ENCODE measurements around the gene SPINK9. TPM values are rescaled to one million over a fixed set of nuclear protein-coding genes. Genes with fewer than 3 reads are reported as not detected.

SPINK9 gene
- total RNA-seq, 2 experiments from 2014 or later, result not detected

DNA sequence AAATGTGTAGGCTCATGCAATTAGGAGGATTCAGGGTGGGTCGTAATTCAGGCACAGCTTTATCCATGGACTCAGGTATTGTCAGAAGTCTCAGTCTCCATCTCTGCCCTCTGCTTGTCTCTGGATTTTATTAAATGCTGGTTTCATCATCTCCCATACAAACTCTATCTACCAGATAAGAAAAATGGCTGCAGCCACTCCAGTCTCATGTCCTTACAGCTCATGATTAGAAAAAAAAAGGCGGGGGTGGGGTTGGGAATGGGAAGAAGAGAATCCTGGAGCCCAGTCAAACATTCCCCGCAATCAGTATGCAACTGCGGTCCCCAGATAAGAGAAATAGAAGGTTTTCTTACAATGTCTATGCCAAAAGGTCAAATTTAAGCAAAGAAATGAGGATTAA, 40.8 kb downstream of the SPINK9 start:
- Mint-ChIP-seq H3K27ac (no peak overlapping the region), H3K9me3 (peaks cover 11% of the 10 kb centered on the region), H3K4me3 (no peak overlapping the region), H3K27me3 (no peaks in the 10 kb centered on the region), H3K36me3 (ENCODE audit: low read depth) (peaks cover 24% of the 10 kb centered on the region), H3K4me1 (ENCODE audit: low read depth) (peaks cover 8% of the 10 kb centered on the region)
- ChIA-PET CTCF (interaction anchor here (2.8 kb wide), 1 partner anchor 197 kb away, joined by 16 read pairs; no protein-coding TSS in a partner anchor), POLR2A (no interaction called here)
- ATAC-seq (no peak), DNase-seq (no peak)
- TF ChIP-seq, protein P1, sequence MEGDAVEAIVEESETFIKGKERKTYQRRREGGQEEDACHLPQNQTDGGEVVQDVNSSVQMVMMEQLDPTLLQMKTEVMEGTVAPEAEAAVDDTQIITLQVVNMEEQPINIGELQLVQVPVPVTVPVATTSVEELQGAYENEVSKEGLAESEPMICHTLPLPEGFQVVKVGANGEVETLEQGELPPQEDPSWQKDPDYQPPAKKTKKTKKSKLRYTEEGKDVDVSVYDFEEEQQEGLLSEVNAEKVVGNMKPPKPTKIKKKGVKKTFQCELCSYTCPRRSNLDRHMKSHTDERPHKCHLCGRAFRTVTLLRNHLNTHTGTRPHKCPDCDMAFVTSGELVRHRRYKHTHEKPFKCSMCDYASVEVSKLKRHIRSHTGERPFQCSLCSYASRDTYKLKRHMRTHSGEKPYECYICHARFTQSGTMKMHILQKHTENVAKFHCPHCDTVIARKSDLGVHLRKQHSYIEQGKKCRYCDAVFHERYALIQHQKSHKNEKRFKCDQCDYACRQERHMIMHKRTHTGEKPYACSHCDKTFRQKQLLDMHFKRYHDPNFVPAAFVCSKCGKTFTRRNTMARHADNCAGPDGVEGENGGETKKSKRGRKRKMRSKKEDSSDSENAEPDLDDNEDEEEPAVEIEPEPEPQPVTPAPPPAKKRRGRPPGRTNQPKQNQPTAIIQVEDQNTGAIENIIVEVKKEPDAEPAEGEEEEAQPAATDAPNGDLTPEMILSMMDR (IDR thresholded peaks at IDR 0.05), result no peak
- intact Hi-C loops (cut with micrococcal nuclease), result no loop called here

DNA sequence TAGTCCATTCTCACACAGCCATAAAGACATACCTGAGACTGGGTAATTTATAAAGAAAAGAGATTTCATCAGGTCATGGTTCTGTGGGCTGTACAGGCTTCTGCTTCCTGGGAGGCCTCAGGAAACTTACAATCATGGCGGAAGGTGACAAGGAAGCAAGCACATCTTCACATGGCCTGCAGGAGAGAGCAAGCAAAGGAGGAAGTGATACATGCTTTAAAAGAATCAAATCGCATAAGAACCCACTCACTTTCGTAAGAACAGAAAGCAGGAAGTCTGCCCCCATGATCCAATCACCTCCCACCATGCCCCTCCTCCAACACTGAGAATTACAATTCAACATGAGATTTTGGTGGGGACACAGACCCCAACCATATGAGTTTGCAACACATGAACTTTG, 43.3 kb downstream of the SPINK9 start:
- no peaks in the 10 kb centered on the region for H3K27me3 Mint-ChIP-seq
- DNase-seq (peak; percentile 18), ATAC-seq (no peak)
- ChIA-PET POLR2A (no interaction called here), CTCF (no interaction called here)
- peaks cover 18% of the 10 kb centered on the region for H3K4me1 Mint-ChIP-seq (ENCODE audit: low read depth)
- H3K4me3 Mint-ChIP-seq, result no peak overlapping the region
- intact Hi-C loops (cut with micrococcal nuclease), result no loop called here
- peaks cover 11% of the 10 kb centered on the region for H3K9me3 Mint-ChIP-seq
- H3K36me3 Mint-ChIP-seq (ENCODE audit: low read depth), result peaks cover 22% of the 10 kb centered on the region
- TF ChIP-seq, protein P1 (IDR thresholded peaks at IDR 0.05), result no peak
- H3K27ac Mint-ChIP-seq, result no peak overlapping the region

DNA sequence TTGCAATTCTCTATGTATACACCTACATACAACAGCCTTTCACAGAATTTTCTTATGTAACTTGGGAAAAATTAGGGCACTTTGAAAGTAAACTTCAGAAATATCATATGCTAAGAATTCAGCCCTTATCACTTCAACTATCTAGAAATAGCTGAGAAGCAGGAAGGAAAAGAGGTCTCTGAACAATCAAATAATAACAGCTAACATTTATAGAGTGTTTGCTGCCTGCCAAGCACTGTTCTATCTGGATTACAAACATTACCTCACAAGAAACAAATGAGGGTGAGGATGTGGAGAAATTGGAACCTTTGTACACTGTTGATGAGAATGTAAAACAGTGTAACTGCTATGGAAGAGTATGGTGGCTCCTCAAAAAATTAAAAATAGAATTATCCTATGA, 44.0 kb downstream of the SPINK9 start:
- ATAC-seq (no peak), DNase-seq (no peak)
- Mint-ChIP-seq H3K4me3 (no peak overlapping the region), H3K27ac (no peak overlapping the region), H3K27me3 (no peaks in the 10 kb centered on the region), H3K36me3 (ENCODE audit: low read depth) (peaks cover 26% of the 10 kb centered on the region), H3K9me3 (peaks cover 11% of the 10 kb centered on the region), H3K4me1 (ENCODE audit: low read depth) (peaks cover 22% of the 10 kb centered on the region)
- intact Hi-C loops (cut with micrococcal nuclease), result no loop called here
- ChIA-PET CTCF (no interaction called here), POLR2A (no interaction called here)
- TF ChIP-seq, protein P1 (IDR thresholded peaks at IDR 0.05), result no peak

DNA sequence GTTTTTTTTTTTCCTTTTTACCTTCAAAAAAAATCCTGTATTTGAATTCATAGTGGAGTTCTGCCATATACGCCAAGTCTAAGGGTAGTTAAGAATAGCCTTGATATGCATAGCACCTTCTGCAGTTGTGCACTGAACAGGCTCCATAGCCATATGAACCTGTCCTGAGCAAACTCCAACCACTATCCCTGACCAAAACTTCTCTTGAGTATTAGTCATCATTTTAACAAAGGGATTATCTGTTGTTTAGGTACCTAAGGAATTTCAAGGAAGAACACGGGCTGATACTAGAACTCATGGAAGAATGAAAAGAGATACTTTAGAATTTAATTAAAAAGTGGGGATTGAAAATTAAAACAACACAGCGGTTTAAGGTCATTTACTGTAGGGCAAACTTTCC, 46.5 kb downstream of the SPINK9 start:
- H3K4me1 Mint-ChIP-seq (ENCODE audit: low read depth), result peaks cover 47% of the 10 kb centered on the region
- POLR2A ChIA-PET, result no interaction called here
- H3K4me3 Mint-ChIP-seq, result no peak overlapping the region
- CTCF ChIA-PET, result no interaction called here
- H3K9me3 Mint-ChIP-seq, result peaks cover 11% of the 10 kb centered on the region
- no peak for DNase-seq
- no peaks in the 10 kb centered on the region for H3K27me3 Mint-ChIP-seq
- H3K36me3 Mint-ChIP-seq (ENCODE audit: low read depth), result peaks cover 40% of the 10 kb centered on the region
- TF ChIP-seq, protein P1 (IDR thresholded peaks at IDR 0.05), result no peak
- intact Hi-C loops (cut with micrococcal nuclease), result loop anchor here (5.0 kb wide), 1 partner anchor 200 kb away; no protein-coding TSS in a partner anchor
- H3K27ac Mint-ChIP-seq, result no peak overlapping the region
- ATAC-seq, result no peak

DNA sequence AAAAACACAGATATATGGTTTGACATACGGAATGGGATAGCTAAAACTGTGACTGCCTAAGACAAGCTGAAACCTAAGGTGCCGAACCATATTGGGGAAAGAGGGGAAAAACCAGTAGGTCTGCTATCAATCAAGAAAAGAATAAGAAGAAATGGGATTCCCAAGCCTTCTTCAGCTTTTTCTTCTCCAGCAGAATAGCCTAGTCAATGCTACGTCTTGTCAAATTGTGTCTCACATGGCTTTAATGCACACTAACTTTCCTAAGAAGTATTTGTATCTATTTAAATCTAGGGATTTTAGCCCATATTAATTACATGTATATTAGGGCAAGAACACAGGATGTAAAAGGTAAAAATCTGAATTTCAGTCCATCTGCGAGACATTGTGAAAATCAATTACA, 47.6 kb downstream of the SPINK9 start:
- H3K36me3 Mint-ChIP-seq (ENCODE audit: low read depth), result peaks cover 41% of the 10 kb centered on the region
- H3K4me1 Mint-ChIP-seq (ENCODE audit: low read depth), result peaks cover 55% of the 10 kb centered on the region
- CTCF ChIA-PET, result interaction anchor here (0.6 kb wide), 1 partner anchor 621 kb away, joined by 3 read pairs; no protein-coding TSS in a partner anchor

More for the DNA sequence above, 47.6 kb downstream of the SPINK9 start:
- Mint-ChIP-seq H3K27ac (peak overlapping the region; percentile 100), H3K4me3 (peak overlapping the region; percentile 99), H3K27me3 (no peaks in the 10 kb centered on the region), H3K9me3 (peaks cover 11% of the 10 kb centered on the region)
- DNase-seq (no peak), ATAC-seq (no peak)
- TF ChIP-seq, protein P1 (IDR thresholded peaks at IDR 0.05), result no peak
- intact Hi-C loops (cut with micrococcal nuclease), result loop anchor here (5.0 kb wide), 1 partner anchor 201 kb away; no protein-coding TSS in a partner anchor
- POLR2A ChIA-PET, result no interaction called here
